Stomach (tissue), 19 donors: ENCODE results near the gene ARHGAP32. TPM values are rescaled to one million over a fixed set of nuclear protein-coding genes. Genes with fewer than 3 reads are reported as not detected.
A peak's percentile ranks its signal among the peaks of the same experiment; 100 is the strongest.

Experiments used
- DNase-seq, 2 donors: peaks; one replicate each; pipeline versions ENCODE4 v3.0.0 to v3.0.0-alpha.2; 2013 to 2019
- H3K27ac ChIP-seq, 5 donors: fragments of 200-600 bp in 4 of 5; sonication (generic) in 4 of 5; one replicate each; pipeline ENCODE4 v1.5.1; 2013 to 2019; ENCODE audit warnings: mild to moderate bottlenecking in 1 of 5, moderate library complexity in 1 of 5
- H3K27me3 ChIP-seq, 3 donors: fragments of 200-600 bp; sonication (generic); one replicate each; pipeline ENCODE4 v1.5.1; 2017 to 2019; ENCODE audit warnings: mixed run types in 1 of 3
- H3K36me3 ChIP-seq, 4 donors: fragments of 200-600 bp; sonication (generic); 1 replicate in 3 of 4; 2 replicates in 1 of 4; pipeline ENCODE4 v1.5.1; 2016 to 2019
- H3K4me1 ChIP-seq, 4 donors: fragments of 200-600 bp; sonication (generic); one replicate each; pipeline ENCODE4 v1.5.1; 2016 to 2019
- H3K4me3 ChIP-seq, 4 donors: fragments of 200-600 bp; sonication (generic) in 3 of 4; one replicate each; pipeline ENCODE4 v1.5.1; 2016 to 2019; ENCODE audit warnings: mild to moderate bottlenecking in 1 of 4
- H3K9me3 ChIP-seq, 4 donors: fragments of 200-600 bp; sonication (generic); one replicate each; pipeline ENCODE4 v1.5.1; 2016 to 2019
- CTCF ChIP-seq, 7 experiments: fragments of 450-650 bp in 4 of 7; fragments of 200-600 bp in 3 of 7; sonication (generic) in 3 of 7; IDR thresholded peaks; one replicate each; pipeline ENCODE4 v1.5.1; 2016 to 2019; ENCODE audit warnings: antibody characterized with exemption in 7 of 7, control low read depth in 2 of 7, mild to moderate bottlenecking in 1 of 7
- EP300 ChIP-seq: sonication (generic); formaldehyde crosslinking; IDR thresholded peaks from one replicate; pipeline ENCODE4 v1.6.1; 2017; ENCODE audit warnings: antibody characterized with exemption
- POLR2A ChIP-seq, 4 donors: fragments of 450-650 bp; IDR thresholded peaks; one replicate each; pipeline ENCODE4 v1.6.1; 2016; ENCODE audit warnings: antibody characterized with exemption in 4 of 4, control low read depth in 2 of 4, mild to moderate bottlenecking in 1 of 4, moderate library complexity in 1 of 4
- POLR2AphosphoS5 ChIP-seq, 3 donors: sonication (generic); formaldehyde crosslinking; IDR thresholded peaks; one replicate each; pipeline ENCODE4 v1.6.1; 2016; ENCODE audit warnings: antibody characterized with exemption in 3 of 3
- WGBS, 5 donors: extraction: QIAGEN DNeasy Blood & Tissue Kit in 3 of 5; methylation state at CpG; one replicate each; pipeline versions ENCODE4 v1.1.5 to v1.1.7; 2013 to 2018; 5-methylcytosine and 5-hydroxymethylcytosine counted together
- intact Hi-C: fragments of 100-400 bp; cut with DNase I; formaldehyde crosslinking; loops from one replicate; pipeline ENCODE4 v1.15.1; 2023; ENCODE audit warnings: low total_unique reads
- long read RNA-seq, 10 donors: transcript quantifications; one replicate each; lab custom pipeline, GENCODE V29; 2026
- polyA plus RNA-seq, 3 donors: library from polyadenylated mRNA; stranded (reverse); fragments of 200-250 nt; gene quantifications; one replicate each; pipeline ENCODE4 v1.2.3, GENCODE V29; 2013
- total RNA-seq, 5 donors: library from RNA; depleted of rRNA; stranded (reverse); fragments of >200 nt; gene quantifications; one replicate each; pipeline versions ENCODE4 v1.1.0 to v1.2.3, GENCODE V29; 2014 to 2016
- donor health status: healthy with polysubstance abuse.
- donor health status: Bipolar disorder and iron deficiency.
- donor health status: healthy.

ARHGAP32 gene
- total RNA-seq (10 to 100 TPM; 30.0 to 70.1 (median 45.5) TPM), polyA plus RNA-seq (1 to 10 TPM; 2.9 to 4.6 (median 4.3) TPM)
- long read RNA-seq, donor 1 = 0 reads
- long read RNA-seq, donor 2, partial matches to known transcripts = 20 of 20 reads
- long read RNA-seq, donor 2, other reads (novel, unspliced or antisense) = 0 of 20 reads
- long read RNA-seq, donor 3 = 0 reads
- long read RNA-seq, donor 4 = 0 reads
- long read RNA-seq, donor 5 = 0 reads
- long read RNA-seq, donor 6, full-length matches to known transcripts = 2 of 39 reads
- long read RNA-seq, donor 6, partial matches to known transcripts = 37 of 39 reads
- long read RNA-seq, donor 6, other reads (novel, unspliced or antisense) = 0 of 39 reads
- long read RNA-seq, donor 7, partial matches to known transcripts = 9 of 9 reads
- long read RNA-seq, donor 7, other reads (novel, unspliced or antisense) = 0 of 9 reads
- long read RNA-seq, donor 8, partial matches to known transcripts = 7 of 7 reads
- long read RNA-seq, donor 8, other reads (novel, unspliced or antisense) = 0 of 7 reads
- long read RNA-seq, donor 9, partial matches to known transcripts = 11 of 11 reads
- long read RNA-seq, donor 9, other reads (novel, unspliced or antisense) = 0 of 11 reads
- long read RNA-seq, donor 10 = 0 reads

GRCh38 chr11:129192150-129192549 lies at the start of gene ARHGAP32:
Gene ARHGAP32, minus strand, starts transcription at chr11:129192325. Its CDS starts 127 bp downstream, at chr11:129192198.
- WGBS, 5 donors = 72 to 95% (median 82%) methylated on average over 2 of the region's 2 CpGs
- Histone ChIP-seq H3K27me3 (no peaks in the 10 kb centered on the region), H3K4me3 (no peak within 1 kb of the TSS), H3K27ac (no peak within 1 kb of the TSS), H3K4me1 (peaks cover 15 to 31% (median 23%) of the 10 kb centered on the region in 4 donors), H3K9me3 (no peaks in the 10 kb centered on the region), H3K36me3 (no peaks in the 10 kb centered on the region)
- TF ChIP-seq CTCF (IDR thresholded peaks at IDR 0.05) (no peak), POLR2AphosphoS5 (IDR thresholded peaks at IDR 0.05) (no peak), EP300 (no peak), POLR2A (IDR thresholded peaks at IDR 0.05) (no peak)
- peak in 1 of 2 donors; percentile 41 for DNase-seq
- intact Hi-C loops = no loop called here

GRCh38 chr11:129239207-129239606 lies 47.1 kb upstream of the ARHGAP32 start:
- no peak overlapping the region for H3K4me3 ChIP-seq
- H3K27me3 ChIP-seq = no peaks in the 10 kb centered on the region
- no peaks in the 10 kb centered on the region for H3K36me3 ChIP-seq
- intact Hi-C loops = no loop called here
- DNase-seq = no peak
- H3K9me3 ChIP-seq = no peaks in the 10 kb centered on the region
- H3K4me1 ChIP-seq = no peaks in the 10 kb centered on the region
- 86 to 100% (median 98%) methylated on average over 2 of the region's 2 CpGs for WGBS, 5 donors
- TF ChIP-seq POLR2AphosphoS5 (IDR thresholded peaks at IDR 0.05) = no peak
- no peak for TF ChIP-seq CTCF (IDR thresholded peaks at IDR 0.05)
- no peak for TF ChIP-seq EP300
- no peak for TF ChIP-seq POLR2A (IDR thresholded peaks at IDR 0.05)
- H3K27ac ChIP-seq = no peak overlapping the region

GRCh38 chr11:129237880-129238638 lies 45.9 kb upstream of the ARHGAP32 start:
- no peaks in the 10 kb centered on the region for H3K36me3 ChIP-seq
- no peak for DNase-seq
- no peaks in the 10 kb centered on the region for H3K4me1 ChIP-seq
- H3K27ac ChIP-seq = no peak overlapping the region
- no peaks in the 10 kb centered on the region for H3K27me3 ChIP-seq
- H3K9me3 ChIP-seq = no peaks in the 10 kb centered on the region
- intact Hi-C loops = no loop called here
- TF ChIP-seq POLR2AphosphoS5 (IDR thresholded peaks at IDR 0.05) (no peak), EP300 (no peak), POLR2A (IDR thresholded peaks at IDR 0.05) (no peak), CTCF (IDR thresholded peaks at IDR 0.05) (no peak)
- no peak overlapping the region for H3K4me3 ChIP-seq
- 86 to 93% (median 88%) methylated on average over 3 of the region's 3 CpGs for WGBS, 5 donors

- Histone ChIP-seq H3K4me3 (no peak overlapping the region), H3K27me3 (no peaks in the 10 kb centered on the region), H3K4me1 (no peaks in the 10 kb centered on the region), H3K27ac (no peak overlapping the region), H3K9me3 (no peaks in the 10 kb centered on the region), H3K36me3 (no peaks in the 10 kb centered on the region)
- intact Hi-C loops = no loop called here
- no peak for DNase-seq
- 74 to 88% (median 82%) methylated on average over 4 of the region's 4 CpGs for WGBS, 5 donors
- TF ChIP-seq POLR2A (IDR thresholded peaks at IDR 0.05) = no peak
- TF ChIP-seq CTCF (IDR thresholded peaks at IDR 0.05) = no peak
- TF ChIP-seq POLR2AphosphoS5 (IDR thresholded peaks at IDR 0.05) = no peak
- TF ChIP-seq EP300 = no peak
Observed at GRCh38 chr11:129237456-129237855, 45.3 kb upstream of the ARHGAP32 start.
